Fibroblast of pulmonary artery (primary cell): ENCODE data around the gene PIGQ.

Experiments used
- DNase-seq: peaks from one replicate; pipeline ENCODE4 v3.0.0-alpha.2; 2010; ENCODE audit warnings: low read depth
- H3K4me3 ChIP-seq: replicated peaks from 2 replicates; pipeline ENCODE4 v1.5.1; 2011; ENCODE audit warnings: low read depth, mild to moderate bottlenecking, control low read depth, low read length, moderate library complexity
- CTCF ChIP-seq: IDR thresholded peaks from 2 replicates; pipeline ENCODE4 v1.5.1; 2011; ENCODE audit warnings: mild to moderate bottlenecking, control low read depth, low read length, inconsistent platforms; ENCODE audit errors: missing control alignments

The PIGQ gene

GRCh38 chr16:629833-630248 lies 60.1 kb downstream of the PIGQ start:
- no peak overlapping the region for H3K4me3 ChIP-seq
- TF ChIP-seq CTCF: no peak
- no peak for DNase-seq

GRCh38 chr16:630249-630814 lies 60.6 kb downstream of the PIGQ start:
- no peak for TF ChIP-seq CTCF
- no peak overlapping the region for H3K4me3 ChIP-seq
- DNase-seq: no peak

GRCh38 chr16:630815-631405 lies 61.1 kb downstream of the PIGQ start, which contains the start of gene WFIKKN1:
WFIKKN1 (plus strand) TSS chr16:630985; CDS start chr16:631254, 269 bp downstream.
- no peak for DNase-seq
- TF ChIP-seq CTCF: no peak
- no peak within 1 kb of the TSS for H3K4me3 ChIP-seq

- no peak for TF ChIP-seq CTCF
- H3K4me3 ChIP-seq: no peak overlapping the region
- no peak for DNase-seq
These were observed 62.1 kb downstream of the PIGQ start for GRCh38 chr16:631808-632358.

- DNase-seq: no peak
- no peak overlapping the region for H3K4me3 ChIP-seq
- no peak for TF ChIP-seq CTCF
These were observed 62.9 kb downstream of the PIGQ start for GRCh38 chr16:632486-633335.

- no peak overlapping the region for H3K4me3 ChIP-seq
- no peak for TF ChIP-seq CTCF
- DNase-seq: no peak
These were observed 63.7 kb downstream of the PIGQ start for GRCh38 chr16:633336-634050.
